ENCODE measurements around the gene SVEP1.
"Not testable (repeated sequence)": the region's sequence is repeated elsewhere in the genome, so short reads cannot be mapped to it uniquely, and the experiment has no call there.

SVEP1 gene

DNA sequence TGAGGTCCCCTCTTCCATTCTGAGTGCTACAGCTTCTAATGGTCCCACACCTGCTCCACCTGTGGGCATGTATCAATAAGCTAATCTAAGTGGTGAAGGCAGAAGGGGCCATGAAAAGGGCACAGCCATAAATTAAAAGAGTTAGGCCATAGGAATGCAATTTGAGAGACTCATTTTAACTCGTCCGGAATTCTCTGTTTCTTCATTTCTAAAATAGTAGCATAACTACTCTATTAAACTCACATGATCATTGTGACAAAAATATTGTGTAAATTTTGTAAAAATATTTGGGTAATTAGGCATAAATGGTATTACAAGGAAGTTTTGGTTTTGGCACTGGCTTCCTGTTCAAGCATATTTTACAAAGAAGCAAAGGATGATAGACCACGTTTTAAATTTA lies 138.7 kb downstream of the SVEP1 start:
- DNase-seq = no peak

DNA sequence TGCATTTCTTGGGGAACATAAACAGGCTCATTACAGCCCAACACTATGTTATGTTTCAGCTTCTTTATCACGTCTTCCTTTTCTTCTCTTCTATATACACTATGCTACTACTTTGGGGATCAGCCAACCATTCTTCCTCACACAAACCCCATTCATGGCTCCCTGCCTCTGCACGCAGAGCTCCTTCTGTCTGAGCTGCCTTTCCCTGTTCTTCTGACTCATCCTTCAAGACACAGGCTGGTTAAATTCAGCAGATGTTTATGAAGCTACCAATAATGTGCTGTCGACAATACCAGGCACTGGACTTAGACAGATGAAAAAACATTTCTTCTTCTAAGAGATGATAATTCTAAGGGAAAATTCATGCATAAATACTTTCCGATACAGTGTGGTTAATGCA lies 139.4 kb downstream of the SVEP1 start:
- no peak for DNase-seq

DNA sequence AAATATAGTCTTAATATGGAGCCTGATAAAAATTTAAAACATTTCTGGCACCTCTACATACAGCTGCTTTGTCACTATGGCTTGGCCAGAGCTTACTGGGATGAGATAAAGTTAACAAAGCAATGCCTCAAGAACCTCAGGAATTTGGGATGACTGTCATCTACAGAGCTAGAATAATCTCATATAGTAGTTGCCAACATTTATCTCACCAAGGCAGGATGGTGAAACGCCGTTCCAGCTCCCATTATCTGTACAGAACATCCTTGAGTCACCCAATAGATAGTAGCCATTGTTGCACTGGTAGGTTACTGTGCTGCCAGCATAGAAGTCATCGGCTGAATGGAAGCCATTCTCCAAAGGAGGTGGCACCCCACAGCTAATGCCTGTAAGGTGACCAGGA lies 147.3 kb downstream of the SVEP1 start:
- DNase-seq = no peak

DNA sequence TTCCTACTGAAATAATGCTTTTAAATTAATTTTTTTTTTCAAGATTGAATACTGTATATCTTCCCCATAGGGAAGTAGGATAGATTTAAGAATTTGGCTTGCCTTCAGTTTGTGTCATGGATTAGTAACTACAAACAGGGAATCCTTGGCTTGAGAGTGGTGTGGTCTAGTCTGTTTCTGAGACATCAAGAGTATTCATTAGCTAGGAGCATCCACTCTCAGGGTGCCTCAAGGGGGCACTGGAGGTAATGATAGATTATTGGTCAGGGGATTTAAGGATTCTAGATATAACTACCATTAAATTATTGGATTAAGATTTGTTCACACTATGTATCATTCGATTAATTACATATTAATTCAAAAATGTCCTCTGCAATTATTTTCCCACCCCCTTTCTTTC lies 150.1 kb downstream of the SVEP1 start:
- no peak for DNase-seq

DNA sequence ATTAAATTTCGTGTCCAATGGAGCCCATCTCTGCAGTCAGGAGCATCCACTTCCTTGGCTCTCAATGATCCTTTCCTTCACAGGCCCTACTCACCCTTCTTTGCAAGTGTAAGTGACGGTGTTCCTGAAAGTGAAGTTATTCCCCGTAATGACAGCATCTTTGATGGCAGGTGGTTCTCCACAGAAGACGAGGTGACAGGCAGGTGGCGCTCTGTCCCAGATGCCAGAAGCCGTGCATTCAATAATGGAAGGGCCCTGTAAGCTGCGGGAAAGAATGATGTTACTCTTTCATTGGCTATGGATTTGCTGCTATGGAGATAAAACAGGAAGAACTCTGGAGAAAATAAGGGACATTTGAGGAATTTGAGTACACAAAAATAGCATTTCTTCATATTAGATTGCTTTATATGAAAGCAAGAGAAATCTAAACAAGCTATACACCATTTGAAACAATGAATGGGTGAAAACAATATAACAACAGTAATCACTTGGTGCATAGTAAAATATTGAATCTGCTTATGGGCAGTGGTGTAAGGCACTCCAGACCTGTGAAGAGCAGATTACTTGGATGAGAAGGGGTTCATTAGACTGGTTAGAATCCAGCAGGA lies 151.9 kb downstream of the SVEP1 start:
- DNase-seq = no peak

DNA sequence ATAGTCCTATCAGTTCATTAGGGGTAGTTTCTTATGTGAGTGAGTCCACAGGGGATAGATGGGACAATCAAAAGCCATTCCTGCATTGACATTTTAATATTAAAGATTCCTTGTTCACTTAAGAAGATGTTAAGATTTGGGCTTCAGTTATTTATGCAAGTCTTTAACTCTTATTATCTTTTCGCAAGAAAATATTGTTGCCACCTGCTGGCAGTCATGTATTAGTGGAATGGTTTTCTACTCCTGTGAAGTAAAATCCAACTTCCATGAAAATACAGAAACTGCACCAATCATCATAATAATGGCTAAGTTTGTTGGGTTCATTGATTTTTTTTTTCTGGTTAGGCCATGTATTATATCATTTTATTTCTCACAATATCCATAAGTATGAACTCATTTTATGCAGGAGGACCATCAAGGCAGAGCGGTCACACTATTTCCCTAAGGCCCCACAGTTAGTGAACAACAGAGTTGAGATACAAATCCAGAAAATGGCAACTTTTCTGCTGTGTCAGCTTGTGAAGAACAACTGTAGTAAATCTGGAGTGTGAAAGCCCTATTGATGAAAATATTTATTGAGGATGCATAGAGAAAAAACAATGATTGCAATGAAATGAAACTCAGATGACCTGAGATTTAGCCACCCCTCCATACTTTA lies 153.4 kb downstream of the SVEP1 start:
- DNase-seq = no peak

DNA sequence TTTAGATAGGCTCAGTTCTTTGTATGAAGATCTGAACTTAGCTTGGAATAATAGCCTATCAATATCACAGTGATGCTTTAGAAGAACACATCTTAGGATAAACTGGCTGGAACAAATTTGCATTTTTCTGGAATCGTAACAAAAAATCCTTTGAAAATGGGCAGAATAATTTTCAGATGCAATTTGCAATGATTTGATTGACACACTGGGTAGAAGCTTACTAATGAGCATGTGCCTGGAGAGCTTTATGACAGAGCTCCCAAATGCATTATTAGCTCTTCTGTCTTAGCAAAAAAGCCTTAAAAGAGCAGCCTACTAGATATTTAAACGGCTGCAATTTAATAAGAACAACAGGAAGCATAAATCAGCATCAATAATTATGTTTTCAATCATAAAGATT lies 165.1 kb downstream of the SVEP1 start:
- DNase-seq = no peak

DNA sequence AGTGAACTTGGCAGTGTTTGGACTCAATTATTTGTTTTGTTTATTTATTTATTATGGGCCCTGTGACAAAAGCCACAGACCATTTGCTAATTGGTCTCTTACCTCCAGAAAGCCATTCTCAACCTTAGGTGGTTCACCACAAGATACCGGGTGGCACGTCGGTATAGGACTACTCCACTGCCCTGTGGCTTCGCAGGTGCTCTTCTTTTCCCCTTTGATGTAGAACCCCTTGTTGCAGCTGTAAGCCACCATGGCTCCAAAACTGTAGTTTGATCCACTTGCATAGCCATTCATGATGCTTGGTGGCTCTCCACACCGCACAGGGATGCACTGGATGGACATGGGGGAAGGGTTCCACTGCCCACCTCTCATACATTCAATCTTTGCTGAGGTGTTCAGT lies 168.6 kb downstream of the SVEP1 start:
- DNase-seq = no peak

DNA sequence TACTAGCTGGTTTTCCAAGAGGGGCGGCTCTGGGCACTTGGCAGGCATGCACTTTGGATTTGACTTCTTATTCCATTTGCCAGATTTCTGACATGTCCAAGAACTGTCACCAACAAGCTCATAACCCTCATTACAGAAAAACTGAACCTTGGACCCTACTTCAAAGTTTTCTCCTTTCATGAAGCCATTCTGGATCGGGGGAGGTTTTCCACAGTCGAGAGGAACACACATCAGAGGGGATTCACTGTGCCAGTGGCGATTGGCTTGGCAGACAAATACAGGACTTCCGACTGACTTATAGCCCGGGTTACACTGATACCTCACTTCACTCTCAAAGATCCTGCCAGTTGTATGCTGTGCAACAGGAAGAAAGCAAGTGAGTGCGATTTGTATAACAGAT lies 170.9 kb downstream of the SVEP1 start:
- no peak for DNase-seq

DNA sequence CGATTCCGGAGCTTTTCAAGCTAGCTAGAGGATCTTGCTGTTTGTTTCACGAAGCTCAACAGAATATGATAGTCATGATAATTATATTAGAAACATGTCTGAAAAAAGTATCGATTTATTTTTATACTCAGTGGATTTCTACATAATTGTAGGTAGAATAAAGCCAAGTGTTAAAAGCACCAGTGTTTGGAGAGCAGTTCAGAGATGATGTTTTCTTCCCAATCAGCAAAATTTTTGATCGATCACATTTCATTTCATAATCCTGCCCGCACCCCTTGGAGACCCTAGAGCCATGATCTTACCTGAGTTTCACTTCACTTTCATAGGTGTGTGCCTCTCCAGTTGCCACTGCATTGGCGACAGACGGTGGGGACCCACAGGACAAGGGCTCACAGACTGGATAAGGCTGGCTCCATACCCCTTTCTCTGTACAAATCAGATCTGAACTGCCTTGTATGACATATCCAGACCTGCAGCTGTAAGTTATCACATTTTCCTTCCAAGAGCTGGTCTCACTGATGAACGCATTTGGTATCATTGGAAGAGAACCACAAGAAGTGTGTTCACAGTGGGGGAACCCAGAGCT lies 173.6 kb downstream of the SVEP1 start:
- DNase-seq = no peak

DNA sequence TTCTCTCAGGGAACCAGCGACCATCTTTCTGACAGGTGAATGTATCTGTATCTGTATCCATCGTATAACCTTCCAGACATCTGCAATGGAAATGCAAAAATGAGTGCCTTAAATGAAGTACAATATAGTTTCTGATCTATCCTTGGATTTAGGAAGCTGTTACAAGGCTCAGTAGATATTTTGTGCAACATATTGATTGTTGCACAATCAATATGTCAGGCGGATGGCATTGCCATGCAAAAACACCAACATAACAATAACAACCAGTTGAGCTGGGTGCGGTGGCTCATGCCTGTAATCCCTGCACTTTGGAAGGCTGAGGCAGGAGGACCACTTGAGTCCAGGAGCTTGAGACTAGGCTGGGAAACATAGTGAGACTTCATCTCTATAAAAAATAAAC lies 175.1 kb downstream of the SVEP1 start:
- no peak for DNase-seq

DNA sequence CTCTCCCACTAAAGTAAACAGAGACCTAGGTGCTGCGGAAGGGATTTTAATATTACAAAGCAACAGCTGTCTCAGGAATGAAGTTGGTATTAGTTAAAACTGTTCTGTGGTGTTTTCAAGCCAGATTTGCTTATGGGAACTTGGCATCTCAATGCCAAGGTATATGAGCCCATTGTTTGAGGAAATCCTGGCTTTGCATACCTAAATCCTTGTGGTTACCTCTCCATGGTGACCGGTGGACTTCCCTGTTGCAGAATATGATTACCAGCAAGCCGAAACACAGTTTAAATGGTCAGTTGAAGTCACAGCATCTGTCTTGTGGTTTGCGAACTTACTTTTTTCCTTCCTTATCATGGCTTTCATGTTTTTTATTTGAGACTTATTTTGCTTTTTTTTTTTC lies 179.6 kb downstream of the SVEP1 start:
- DNase-seq = no peak

DNA sequence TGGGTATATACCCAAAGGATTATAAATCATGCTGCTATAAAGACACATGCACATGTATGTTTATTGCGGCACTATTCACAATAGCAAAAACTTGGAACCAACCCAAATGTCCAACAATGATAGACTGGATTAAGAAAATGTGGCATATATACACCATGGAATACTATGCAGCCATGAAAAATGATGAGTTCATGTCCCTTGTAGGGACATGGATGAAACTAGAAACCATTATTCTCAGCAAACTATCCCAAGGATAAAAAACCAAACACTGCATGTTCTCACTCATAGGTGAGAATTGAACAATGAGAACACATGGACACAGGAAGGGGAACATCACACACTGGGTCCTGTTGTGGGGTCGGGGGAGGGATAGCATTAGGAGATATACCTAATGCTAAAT lies 180.5 kb downstream of the SVEP1 start:
- DNase-seq = not testable (repeated sequence)

DNA sequence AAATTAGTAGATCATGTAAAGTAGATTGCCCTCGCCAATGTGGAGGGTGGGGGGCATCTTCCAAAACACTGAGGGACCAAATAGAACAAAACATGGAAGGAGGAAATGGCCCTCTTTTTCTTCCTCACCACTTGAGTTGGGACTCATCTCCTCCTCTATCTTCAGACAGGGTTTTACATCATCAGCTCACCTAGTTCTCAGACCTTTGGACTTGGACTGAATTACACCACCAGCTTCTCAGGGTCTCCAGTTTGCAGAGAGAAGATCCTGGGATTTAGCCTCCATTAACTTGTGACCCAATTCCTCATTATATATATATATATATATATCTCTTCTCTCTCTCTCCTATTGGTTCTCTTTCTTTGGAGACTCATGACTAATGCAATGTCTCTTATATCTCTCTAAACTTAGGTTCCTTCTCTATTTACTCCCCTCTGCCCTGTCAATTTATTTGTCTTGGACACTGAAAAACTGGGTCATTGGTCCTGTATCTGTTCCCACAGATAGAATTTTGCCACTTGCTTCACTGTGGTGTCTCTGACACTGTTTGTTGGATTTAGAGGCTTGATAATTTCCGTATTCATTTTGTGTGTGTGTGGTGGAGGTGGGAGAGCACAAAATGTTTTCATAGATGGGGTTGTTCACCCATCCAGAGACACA lies 187.6 kb downstream of the SVEP1 start:
- no peak for DNase-seq

DNA sequence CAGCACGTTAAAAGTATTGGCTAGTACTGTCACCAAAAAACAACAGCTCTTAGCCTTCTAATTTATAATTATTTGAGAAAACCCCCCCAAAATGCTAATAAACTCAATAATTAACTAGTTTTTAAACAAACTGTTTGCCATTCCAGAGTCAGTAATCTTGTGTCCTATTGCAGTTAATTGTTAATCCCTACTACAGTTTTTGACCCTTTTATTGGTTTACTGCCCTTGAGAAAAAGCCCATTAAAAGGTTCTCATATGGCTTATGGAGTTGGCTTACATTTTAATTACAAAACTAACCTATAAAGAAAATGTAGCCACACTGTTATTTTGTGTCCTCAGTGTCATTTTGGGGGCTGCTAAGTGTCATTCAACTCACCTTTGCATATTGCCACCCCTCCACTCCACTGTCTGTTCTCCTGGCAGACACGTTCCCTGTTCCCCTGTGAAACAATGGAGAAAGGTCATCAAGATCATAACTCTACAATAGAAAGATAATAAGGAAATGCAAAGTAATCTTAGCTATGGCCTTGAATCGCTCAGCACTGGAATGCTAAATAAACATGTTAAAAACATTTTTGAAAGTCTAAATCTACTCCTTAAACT lies 190.3 kb downstream of the SVEP1 start:
- DNase-seq = no peak

DNA sequence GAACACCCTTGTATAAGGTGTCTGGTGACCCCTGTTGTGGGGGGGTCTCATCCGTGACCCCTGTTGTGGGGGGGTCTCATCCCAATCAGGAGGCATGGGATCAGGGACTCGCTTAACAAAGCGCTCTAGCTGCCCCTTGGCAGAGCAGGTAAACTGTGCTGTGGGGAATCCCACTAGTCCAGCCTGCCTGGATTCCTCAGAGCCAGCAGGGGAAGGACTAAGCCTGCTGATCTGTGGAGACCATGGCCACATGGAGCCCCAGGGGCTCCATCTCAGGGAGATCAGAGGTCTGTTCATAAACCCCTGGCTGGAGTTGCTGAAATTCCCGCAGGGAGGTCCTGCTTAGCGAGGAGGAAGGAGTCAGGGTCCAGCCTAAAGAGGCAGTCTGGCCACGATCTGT lies 196.1 kb downstream of the SVEP1 start:
- no peak for DNase-seq

DNA sequence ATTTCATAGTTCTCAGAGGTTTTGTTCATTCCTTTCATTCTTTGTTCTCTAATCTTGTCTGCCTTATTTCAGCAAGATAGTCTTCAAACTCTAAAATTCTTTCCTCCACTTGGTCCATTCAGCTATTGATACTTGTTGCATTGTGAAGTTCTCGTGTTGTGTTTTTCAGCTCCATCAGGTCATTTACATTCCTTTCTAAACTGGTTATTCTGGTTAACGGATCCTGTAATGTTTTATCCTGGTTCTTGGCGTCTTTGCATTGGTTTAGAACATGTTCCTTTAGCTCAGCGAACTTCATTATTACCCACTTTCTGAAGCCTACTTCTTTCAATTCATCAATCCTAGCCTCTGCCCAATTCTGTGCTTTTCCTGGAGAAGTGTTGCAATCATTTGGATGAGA lies 196.8 kb downstream of the SVEP1 start:
- DNase-seq = no peak

DNA sequence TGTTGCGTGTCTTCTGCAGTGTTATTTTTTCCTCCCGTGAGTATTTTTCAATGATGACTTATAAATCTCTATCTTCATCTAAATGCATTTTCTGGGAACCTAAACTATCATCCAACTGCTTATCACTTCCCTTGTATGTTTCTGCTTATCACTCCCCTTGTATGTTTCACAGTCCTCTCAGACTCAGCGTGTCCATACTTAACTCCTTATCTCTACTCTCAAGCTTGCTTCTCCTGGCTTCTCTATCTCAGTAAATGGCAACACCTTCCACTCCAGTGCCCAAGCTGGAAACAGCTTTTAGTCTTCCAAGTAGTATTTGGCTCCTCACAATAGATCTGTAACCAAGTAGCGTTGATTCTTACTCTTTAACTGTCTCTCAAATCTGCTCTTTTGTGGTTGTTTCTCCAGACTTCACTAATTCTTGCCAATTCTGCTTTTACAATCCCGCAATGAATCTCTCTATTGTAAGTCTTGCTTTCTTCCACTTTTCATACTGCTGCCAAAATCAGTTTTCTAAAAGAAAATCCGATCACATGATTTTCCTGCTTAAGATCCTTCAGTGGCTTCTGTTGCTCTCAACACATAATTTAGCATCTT lies 208.0 kb downstream of the SVEP1 start:
- DNase-seq = no peak

DNA sequence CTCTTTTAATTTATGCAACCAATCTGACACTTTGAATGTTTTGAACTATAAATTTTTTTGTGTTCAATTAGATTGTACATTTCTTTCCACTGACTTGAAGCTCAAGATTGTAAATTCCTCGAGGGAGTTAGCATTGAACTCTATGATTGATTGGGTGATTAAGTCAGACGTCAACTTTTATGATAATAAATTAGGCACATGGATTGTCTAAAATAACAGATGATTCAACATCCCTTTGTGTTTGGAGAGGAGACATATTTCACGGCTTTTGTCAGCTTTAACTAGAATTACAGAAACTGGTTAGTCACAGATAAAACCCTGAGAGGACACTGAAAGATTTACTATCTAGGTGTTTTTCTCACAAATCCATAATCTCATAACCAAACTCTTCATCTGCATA lies 209.2 kb downstream of the SVEP1 start:
- DNase-seq = no peak

DNA sequence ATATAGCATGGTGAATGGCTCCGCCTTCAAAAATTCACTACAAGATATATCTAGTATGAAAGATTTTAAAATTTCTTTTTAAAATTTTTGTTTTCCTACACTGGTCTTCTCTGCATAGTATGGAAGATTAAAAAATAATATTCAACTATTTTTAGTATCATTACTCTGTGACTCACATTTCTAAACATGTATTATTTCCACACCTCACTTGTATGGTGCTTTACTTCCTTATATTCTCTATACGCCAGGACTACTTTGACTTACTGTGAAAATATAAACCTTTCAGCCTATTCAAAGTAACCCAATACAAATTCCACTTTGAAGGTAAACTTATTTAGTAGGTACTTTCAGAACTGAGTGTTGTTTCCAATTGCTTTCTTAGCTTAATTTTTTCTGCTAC lies 215.1 kb downstream of the SVEP1 start:
- DNase-seq = no peak

DNA sequence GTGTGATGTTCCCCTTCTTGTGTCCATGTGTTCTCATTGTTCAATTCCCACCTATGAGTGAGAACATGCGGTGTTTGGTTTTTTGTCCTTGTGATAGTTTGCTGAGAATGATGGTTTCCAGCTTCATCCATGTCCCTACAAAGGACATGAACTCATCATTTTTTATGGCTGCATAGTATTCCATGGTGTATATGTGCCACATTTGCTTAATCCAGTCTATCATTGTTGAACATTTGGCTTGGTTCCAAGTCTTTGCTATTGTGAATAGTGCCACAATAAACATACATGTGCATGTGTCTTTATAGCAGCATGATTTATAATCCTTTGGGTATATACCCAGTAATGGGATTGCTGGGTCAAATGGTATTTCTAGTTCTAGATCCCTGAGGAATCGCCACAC lies 220.5 kb downstream of the SVEP1 start:
- DNase-seq = not testable (repeated sequence)

DNA sequence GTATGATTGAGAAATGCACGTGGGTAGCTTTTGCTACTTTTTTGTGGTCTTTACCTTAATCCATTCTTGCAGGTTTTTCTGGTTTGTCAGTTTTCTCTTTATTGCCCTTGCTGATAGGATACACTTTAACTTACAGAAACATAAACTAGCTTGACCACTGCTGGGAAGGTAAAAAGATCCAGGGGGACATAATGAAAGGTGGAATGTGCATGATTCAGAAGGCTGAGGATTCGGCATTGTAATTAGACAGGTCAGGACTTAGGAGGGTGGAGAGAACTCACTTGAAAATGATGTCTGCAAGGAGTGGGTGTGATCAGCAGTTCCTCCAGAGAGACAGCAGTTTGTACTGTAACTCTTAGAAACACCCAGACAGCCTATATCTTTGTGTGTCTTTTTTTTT lies 222.0 kb downstream of the SVEP1 start:
- DNase-seq = no peak

DNA sequence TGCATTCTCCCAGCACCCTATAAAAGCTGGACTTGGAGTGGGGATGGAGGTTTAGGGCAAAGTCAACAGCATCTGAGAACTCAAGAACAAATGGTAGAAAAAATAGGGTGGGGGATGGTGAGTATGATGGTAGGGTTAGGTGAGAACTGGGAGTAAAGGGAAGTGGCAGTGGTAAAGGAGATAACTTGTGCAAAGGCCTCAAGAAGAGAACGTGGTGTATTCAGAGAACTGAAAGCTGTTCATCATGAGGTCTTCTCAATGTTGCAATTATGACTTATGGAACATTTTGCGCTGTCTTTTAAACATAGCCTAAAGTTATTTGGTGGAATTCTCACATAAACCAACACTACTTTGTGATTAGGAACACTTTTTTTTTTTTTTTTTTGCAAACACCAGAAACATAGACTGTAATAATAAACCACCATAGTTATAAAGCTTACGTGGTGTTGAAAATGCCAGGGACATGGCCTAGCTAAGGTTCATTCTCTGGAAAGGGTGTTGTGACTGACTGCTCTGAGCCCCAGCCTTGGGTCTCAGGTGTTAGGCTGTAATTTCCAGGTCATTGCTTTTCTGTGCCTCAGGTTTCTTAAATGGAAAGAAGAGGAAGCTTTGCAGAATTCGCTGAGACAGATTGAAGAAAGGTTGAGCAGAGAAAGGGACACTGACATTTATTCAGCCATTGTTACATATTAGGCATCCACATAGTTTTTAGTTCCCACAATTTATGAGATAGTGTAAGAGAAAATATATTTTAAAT lies 222.7 kb downstream of the SVEP1 start:
- no peak for DNase-seq

Measured in activated CD8-positive, alpha-beta memory T cell treated with anti-CD3 and anti-CD28 coated beads for 24 hours (primary cell).